ENCODE results near the gene MAML3. TPM values are rescaled to one million over a fixed set of nuclear protein-coding genes. Genes with fewer than 3 reads are reported as not detected.

The MAML3 gene
- total RNA-seq, 1 donor from 2014 or later, result 8.0 TPM

DNA sequence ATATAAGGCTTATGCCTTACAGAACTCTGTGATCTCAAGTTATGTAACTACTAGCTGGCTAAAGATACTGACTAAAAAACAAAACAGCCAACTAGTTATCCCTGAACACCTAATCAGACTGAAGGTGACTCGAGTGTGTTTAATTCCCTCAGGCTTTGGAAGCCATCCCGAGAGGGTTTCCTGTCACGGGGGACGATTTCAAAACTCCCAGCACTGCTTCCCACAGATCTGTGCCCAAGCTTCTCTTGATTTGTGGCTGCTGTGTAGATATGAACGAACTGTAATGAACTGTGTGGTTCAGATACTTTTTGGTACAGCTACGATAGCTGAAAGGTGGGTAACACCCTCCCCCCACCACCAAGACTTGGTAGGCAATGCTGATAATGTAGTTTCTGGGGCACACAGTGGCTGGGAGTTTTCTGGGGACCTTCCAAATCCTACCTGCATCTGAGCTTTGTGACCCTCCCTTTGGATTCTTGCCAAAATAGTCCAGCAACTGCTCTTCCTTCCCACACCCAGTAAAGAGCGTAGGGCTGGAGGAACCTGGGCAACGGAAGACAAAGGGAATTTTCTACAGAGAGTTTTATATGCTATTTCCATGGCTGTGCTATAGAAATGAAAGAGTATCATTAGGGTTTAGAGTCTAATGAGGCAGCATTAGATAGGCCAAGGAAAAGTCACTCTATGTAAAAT is 339.5 kb downstream of the MAML3 start:
- Mint-ChIP-seq H3K36me3 (ENCODE audit: unreplicated experiment) (no peaks in the 10 kb centered on the region), H3K27me3 (ENCODE audit: unreplicated experiment) (no peaks in the 10 kb centered on the region), H3K9me3 (ENCODE audit: unreplicated experiment) (peaks cover 4% of the 10 kb centered on the region), H3K27ac (ENCODE audit: unreplicated experiment) (no peak overlapping the region), H3K4me1 (ENCODE audit: unreplicated experiment) (peaks cover 16% of the 10 kb centered on the region), H3K4me3 (ENCODE audit: unreplicated experiment) (no peak overlapping the region)
- DNase-seq (ENCODE audit: extremely low spot score, unreplicated experiment), result no peak
- TF ChIP-seq, protein P1, sequence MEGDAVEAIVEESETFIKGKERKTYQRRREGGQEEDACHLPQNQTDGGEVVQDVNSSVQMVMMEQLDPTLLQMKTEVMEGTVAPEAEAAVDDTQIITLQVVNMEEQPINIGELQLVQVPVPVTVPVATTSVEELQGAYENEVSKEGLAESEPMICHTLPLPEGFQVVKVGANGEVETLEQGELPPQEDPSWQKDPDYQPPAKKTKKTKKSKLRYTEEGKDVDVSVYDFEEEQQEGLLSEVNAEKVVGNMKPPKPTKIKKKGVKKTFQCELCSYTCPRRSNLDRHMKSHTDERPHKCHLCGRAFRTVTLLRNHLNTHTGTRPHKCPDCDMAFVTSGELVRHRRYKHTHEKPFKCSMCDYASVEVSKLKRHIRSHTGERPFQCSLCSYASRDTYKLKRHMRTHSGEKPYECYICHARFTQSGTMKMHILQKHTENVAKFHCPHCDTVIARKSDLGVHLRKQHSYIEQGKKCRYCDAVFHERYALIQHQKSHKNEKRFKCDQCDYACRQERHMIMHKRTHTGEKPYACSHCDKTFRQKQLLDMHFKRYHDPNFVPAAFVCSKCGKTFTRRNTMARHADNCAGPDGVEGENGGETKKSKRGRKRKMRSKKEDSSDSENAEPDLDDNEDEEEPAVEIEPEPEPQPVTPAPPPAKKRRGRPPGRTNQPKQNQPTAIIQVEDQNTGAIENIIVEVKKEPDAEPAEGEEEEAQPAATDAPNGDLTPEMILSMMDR (IDR thresholded peaks at IDR 0.05), result no peak

DNA sequence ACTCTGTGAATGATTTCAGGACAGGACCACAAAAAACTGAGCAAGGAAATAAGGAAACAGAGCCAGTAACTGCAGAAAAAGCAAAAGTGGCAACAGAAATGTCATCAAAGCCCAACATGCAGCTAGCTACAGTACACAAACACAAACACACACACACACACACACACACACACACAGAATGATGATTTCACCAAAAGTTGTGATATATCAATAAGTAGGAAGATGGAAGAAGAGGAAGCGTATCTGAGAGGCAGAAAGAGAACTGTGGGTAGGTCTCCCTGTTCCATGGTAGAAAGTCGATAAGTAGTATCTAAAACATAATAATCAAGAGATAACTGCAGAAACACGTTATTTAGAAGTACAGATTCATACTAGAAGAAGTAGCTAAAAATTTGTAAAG is 340.1 kb downstream of the MAML3 start:
- H3K27ac Mint-ChIP-seq (ENCODE audit: unreplicated experiment), result no peak overlapping the region
- H3K9me3 Mint-ChIP-seq (ENCODE audit: unreplicated experiment), result peaks cover 4% of the 10 kb centered on the region
- H3K36me3 Mint-ChIP-seq (ENCODE audit: unreplicated experiment), result no peaks in the 10 kb centered on the region
- no peak for DNase-seq (ENCODE audit: extremely low spot score, unreplicated experiment)
- H3K27me3 Mint-ChIP-seq (ENCODE audit: unreplicated experiment), result no peaks in the 10 kb centered on the region
- TF ChIP-seq, protein P1 (IDR thresholded peaks at IDR 0.05), result no peak
- H3K4me1 Mint-ChIP-seq (ENCODE audit: unreplicated experiment), result peaks cover 16% of the 10 kb centered on the region
- H3K4me3 Mint-ChIP-seq (ENCODE audit: unreplicated experiment), result no peak overlapping the region

DNA sequence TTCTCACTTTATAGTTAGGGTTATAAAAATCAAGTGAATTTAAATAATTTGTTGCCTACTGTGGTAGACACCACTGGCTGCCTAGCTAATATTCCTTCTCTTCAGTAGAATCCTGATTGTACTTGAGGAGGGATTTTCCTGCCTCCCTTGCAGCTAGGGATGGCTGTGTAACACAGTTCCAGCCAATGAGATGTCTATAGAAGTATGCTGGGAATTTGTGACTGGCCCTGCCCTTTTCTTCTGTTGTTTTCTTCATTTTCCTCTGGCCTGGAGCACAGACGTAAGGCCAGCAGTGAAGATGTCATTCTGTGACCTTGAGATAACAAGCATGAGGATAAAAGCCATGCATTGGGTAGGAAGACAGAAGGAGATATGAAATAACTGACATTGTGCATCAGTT is 343.3 kb downstream of the MAML3 start:
- Mint-ChIP-seq H3K9me3 (ENCODE audit: unreplicated experiment) (peaks cover 4% of the 10 kb centered on the region), H3K4me3 (ENCODE audit: unreplicated experiment) (no peak overlapping the region), H3K27ac (ENCODE audit: unreplicated experiment) (no peak overlapping the region), H3K27me3 (ENCODE audit: unreplicated experiment) (no peaks in the 10 kb centered on the region), H3K4me1 (ENCODE audit: unreplicated experiment) (peaks cover 6% of the 10 kb centered on the region), H3K36me3 (ENCODE audit: unreplicated experiment) (no peaks in the 10 kb centered on the region)
- no peak for DNase-seq (ENCODE audit: extremely low spot score, unreplicated experiment)
- TF ChIP-seq, protein P1 (IDR thresholded peaks at IDR 0.05), result no peak

DNA sequence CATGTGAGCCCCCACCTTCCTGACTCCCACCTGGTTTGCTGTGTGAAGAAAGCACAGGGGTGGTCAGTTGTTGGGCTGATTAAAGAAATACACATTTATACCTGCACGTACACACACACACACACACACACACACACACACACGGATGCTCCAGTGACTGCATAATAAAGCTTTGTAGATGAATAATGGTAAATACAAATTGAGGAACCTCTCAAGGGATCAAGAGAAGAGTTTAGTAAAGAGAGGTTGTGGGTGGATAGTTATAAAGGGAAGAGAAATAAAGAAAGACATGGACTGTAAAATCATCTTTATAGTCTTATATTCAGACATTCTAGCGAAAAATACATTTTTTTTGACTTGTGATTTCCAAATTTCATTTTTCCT is 344.2 kb downstream of the MAML3 start:
- peaks cover 4% of the 10 kb centered on the region for H3K9me3 Mint-ChIP-seq (ENCODE audit: unreplicated experiment)
- no peaks in the 10 kb centered on the region for H3K4me1 Mint-ChIP-seq (ENCODE audit: unreplicated experiment)
- no peak for DNase-seq (ENCODE audit: extremely low spot score, unreplicated experiment)
- no peaks in the 10 kb centered on the region for H3K36me3 Mint-ChIP-seq (ENCODE audit: unreplicated experiment)
- no peak overlapping the region for H3K27ac Mint-ChIP-seq (ENCODE audit: unreplicated experiment)
- H3K4me3 Mint-ChIP-seq (ENCODE audit: unreplicated experiment), result no peak overlapping the region
- TF ChIP-seq, protein P1 (IDR thresholded peaks at IDR 0.05), result no peak
- no peaks in the 10 kb centered on the region for H3K27me3 Mint-ChIP-seq (ENCODE audit: unreplicated experiment)

DNA sequence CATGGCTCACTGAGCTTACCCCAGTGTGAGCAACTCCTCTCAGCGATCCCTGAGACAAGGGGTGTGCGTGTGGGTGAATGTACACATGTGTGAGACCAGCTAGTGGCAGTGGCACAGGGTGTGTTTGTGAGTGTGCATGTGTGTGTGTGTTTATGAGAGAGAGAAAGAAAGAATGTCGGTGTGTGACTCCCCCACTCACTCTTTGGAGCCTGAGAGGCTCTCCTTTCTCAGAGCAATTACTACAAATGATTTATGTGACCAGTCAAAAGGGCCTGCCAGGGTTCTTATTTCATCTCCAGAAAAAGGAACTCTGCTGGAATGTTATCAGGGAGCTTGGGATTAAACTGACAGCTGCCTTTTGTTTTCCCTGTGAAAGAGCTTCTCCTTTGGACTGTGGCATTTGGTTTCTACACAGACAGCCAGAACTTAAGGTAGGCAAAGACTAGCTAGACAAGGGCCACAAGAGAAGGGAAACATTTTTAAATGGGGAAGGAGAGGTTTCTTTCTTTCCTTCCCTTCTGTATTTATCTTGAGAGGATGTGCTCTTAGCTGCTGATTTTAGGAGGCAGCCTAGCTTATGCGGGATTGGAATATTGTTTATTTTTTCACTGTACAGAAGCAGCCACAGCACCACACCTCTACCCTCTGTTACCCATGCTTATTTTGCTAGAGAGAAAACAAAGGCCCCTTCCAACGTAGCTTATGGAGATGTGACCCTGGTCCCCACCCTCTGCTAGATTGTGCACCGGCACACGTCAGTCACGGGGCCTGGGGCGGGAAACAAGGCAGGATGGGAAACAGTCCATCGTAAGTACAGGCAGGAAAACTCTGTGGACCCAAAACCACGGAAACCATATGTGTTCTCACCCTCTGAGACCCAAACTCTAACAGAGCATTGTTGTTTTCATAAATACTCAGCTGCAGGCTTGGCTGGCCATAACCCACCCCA is 344.9 kb downstream of the MAML3 start:
- DNase-seq (ENCODE audit: extremely low spot score, unreplicated experiment), result no peak
- Mint-ChIP-seq H3K27ac (ENCODE audit: unreplicated experiment) (no peak overlapping the region), H3K9me3 (ENCODE audit: unreplicated experiment) (peaks cover 4% of the 10 kb centered on the region), H3K36me3 (ENCODE audit: unreplicated experiment) (no peaks in the 10 kb centered on the region), H3K4me3 (ENCODE audit: unreplicated experiment) (no peak overlapping the region), H3K4me1 (ENCODE audit: unreplicated experiment) (no peaks in the 10 kb centered on the region), H3K27me3 (ENCODE audit: unreplicated experiment) (no peaks in the 10 kb centered on the region)
- TF ChIP-seq, protein P1 (IDR thresholded peaks at IDR 0.05), result no peak
